NCI-H2081 (cell line): ENCODE results near the gene C2orf42.
"Not testable (repeated sequence)": the region's sequence is repeated elsewhere in the genome, so short reads cannot be mapped to it uniquely, and the experiment has no call there.

Experiments used
- DNase-seq, 2 experiments: peaks; one replicate each; lab custom pipeline; 2025; lab: John Stamatoyannopoulos, UW

The C2orf42 gene

GRCh38 chr2:70104231-70105111 is 86.3 kb downstream of the C2orf42 start:
- no peak for DNase-seq

DNA sequence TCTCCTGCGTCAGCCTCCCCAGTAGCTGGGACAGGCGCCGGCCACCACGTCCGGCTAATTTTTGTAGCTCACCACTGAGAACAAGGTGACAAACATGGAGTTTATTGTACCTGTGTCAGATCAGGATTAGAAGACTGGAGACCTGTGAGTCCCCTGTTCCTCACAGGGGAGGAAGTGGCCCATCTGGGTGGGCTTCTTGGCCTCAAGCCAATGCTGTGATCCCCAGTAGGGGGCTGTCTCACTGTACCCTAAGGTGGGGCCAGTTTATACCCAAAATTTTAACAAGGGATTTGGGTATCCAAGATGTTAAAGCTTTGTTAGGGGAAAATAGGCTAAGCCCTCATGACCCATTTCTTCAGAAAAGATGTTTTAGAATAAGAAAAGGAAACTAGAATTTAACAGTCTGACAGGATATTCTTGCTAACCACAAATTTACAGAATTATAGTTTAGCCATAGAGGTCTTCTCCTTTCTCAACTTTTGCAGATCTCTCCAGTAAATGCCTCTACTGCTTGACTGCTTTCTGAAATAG is 87.2 kb downstream of the C2orf42 start:
- no peak for DNase-seq

- DNase-seq: not testable (repeated sequence)
These were observed 88.4 kb downstream of the C2orf42 start for GRCh38 chr2:70102323-70102905.

GRCh38 chr2:70101686-70102085 is 89.1 kb downstream of the C2orf42 start:
- DNase-seq: not testable (repeated sequence)

- no peak for DNase-seq
These were observed 89.6 kb downstream of the C2orf42 start for GRCh38 chr2:70101174-70101573.
